Ramos (cell line): ENCODE measurements around the gene DCP1B.

Experiments used
- in situ Hi-C: fragments of 300-500 bp; cut with MboI; formaldehyde crosslinking; loops from one replicate; pipeline ENCODE4 v1.14.3; 2022; ENCODE audit warnings: low sequenced_read_pairs; ENCODE audit not compliant: unreplicated experiment

Gene DCP1B

DNA sequence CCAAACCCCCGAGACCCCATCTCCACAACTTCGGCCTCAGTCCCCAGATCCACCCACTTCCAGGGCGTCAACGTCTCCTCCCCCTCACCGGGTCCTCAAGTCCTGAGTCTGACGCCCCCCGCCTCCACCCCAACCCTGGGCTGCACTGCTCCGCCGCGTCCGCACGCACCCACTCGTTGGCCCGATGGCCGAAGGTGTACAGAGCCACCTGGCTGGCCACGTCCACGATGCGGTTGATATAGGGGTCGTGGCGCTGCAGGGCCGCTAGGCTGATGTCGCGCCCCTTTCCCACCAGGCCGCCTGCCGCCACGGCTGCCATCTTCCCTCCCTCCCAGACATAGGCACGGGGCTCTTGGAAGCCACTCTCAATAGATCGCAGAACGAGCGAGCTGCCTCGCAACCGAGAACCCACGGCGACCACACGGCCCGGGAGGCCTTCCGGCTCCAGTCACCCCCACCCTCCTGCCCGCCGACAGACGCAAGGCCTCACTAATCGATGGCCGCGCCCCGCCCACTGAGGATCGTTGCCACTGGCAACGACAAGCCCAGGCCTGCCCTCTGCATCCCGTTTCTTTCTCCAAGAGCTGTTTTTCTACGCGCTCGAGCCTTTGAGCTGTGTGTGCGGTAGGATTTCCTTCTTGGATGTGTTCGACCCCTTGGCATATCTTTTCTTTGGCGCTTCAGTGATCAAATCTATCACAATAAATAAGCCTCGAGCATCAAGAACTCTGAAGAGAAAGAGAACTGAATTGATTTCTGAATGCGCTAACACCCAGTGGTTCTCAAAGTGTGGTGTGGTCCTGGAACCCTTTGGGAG lies at the start of gene DCP1B:
Gene DCP1B, minus strand, starts transcription at position 345 of the 817 bp plus-strand sequence. Its CDS starts 26 bp downstream, at position 319.
- in situ Hi-C loops, result no loop called here

DNA sequence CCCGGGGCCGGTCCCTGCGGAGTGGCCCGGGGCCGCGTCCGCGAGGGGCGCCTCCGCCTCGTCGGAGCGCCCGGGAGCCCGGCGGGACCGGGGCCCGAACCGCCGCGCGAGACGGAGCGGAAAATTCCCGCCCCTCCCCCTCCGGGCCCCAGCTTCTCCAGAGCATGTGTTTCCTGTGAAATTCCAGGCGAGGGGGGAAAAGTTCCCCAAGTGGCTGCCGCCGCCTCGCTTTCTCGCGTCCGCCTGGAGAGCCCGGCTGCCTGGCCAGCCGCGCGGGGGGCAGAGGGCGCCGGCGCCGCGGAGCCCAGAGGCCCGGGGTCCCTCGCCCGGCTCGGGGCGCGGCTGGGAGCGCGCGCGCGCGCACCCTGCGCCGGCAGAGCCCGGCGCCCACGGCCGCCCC lies 49.4 kb upstream of the DCP1B start:
- in situ Hi-C loops, result loop anchor here (10.0 kb wide), 1 partner anchor 531 kb away; no protein-coding TSS in a partner anchor

GRCh38 chr12:2052826-2053678 lies 48.8 kb upstream of the DCP1B start, which contains the start of gene CACNA1C:
Gene CACNA1C, plus strand, starts transcription at chr12:2052987. Its CDS starts 576 bp downstream, at chr12:2053563.
- in situ Hi-C loops, result loop anchor here (10.0 kb wide), 1 partner anchor 532 kb away; no protein-coding TSS in a partner anchor

- in situ Hi-C loops, result loop anchor here (10.0 kb wide), 1 partner anchor 533 kb away; no protein-coding TSS in a partner anchor
These were observed 47.7 kb upstream of the DCP1B start for GRCh38 chr12:2051700-2052621.

DNA sequence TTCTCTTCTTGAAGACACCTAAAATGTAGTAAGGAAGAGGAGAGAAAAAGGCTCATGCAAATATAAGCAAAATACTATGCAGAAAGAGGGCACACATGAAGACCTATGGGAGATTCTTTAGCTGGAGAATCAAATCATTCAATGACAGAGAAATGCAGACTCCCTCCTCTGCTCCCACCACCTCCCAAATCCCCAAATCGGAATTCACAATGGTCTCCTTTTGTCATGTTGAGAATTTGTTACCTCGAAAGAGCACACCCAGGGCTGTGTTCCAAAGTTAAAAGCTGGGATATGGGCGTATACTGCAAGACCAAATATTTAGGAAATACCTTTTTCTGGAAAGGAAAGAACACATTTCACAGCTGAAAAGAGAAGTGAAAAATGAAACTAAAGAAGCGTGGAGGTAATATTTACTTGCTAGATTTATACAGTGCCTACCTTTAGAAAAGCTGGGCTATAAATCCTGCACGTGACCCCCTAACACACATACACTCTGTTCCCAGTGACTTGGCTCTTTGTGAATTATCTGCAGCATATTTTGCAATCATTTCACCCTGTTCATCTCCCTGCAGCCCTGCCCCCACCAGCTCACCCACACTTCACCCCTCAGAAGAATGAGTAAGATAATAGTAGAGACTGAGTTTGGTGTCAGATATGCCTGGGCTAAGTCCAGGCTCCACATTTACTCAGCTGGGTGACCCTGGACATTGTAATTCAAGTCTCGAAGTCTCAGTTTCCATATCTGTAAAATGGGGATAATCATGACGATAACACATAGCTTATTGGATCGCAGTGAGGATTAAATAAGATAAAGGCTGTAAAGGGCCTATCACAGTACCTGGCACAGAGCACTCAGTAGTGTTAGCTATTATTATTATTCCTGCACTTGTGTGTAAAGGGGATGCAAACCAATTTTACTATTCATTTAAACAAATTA lies 45.6 kb upstream of the DCP1B start:
- in situ Hi-C loops, result loop anchor here (10.0 kb wide), 1 partner anchor 535 kb away; no protein-coding TSS in a partner anchor

- in situ Hi-C loops, result no loop called here
These were observed 43.5 kb upstream of the DCP1B start for GRCh38 chr12:2047752-2048151.

GRCh38 chr12:2046957-2047356 lies 42.7 kb upstream of the DCP1B start:
- in situ Hi-C loops, result no loop called here

- in situ Hi-C loops, result no loop called here
These were observed 39.9 kb upstream of the DCP1B start for GRCh38 chr12:2044165-2044564.

DNA sequence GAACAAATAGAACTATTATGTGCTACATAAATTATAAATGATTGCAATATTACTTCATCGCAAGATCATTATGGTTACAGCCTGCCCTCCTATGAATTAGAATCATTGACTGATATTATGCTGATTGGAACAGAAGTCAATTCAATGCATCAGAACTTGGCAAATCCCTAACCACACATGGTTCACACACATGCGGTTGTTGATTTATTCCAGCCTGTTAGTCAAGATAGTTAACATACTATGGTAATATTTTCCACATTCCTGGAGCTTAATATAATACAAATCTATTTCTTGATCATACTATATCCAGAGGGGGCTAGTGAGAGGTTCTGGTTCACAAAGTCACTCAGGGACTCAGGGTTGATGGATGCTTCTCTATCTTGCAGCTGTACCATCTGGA lies 38.8 kb upstream of the DCP1B start:
- in situ Hi-C loops, result no loop called here

DNA sequence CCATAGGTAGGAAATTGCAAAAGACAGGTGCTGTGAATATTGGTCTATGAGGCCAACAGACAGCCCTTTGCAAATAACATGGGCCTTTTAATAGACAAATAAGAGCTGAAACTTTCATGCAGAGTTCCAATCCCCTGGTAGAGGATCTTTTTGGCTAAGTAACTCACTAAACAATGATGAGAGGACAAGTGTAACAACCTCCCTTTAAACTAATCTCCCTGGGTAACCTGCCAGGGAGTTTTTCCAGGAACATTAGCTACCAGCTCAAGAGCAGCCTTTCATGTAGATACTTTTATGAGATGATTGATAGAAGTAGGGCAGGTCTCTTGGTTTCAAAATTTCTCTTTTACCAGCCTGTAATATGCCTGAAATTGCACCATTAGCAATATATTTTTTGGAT lies 34.8 kb upstream of the DCP1B start:
- in situ Hi-C loops, result no loop called here

DNA sequence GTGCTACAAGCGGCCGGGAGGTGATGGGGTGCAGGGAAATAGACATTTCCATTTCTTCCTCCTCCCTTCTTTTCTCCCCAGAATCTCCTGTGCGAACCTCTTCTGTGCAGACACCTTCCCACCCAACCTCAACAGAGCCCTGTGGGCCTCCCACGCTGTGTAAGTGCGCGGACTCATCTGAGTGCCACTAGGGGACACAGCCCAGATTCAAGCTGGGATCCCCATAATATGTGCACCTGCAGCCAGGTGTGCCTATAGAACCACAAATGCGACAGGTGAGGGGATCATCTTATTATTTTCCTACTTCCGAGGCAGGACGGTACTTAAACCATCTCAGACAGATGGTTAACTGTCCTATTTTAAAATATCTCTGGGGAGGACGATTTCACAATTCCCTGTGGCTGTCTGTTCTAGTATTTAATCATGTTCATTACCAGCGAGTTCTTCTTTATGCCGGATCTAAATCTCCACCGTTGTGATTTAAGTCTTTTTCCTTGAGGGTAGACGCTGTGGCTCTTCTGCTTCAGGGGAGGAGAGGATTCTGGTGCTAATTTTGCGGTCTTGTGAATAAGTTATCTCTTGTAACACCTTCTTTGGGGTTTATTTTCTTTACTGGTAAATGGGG lies 31.3 kb upstream of the DCP1B start:
- in situ Hi-C loops, result no loop called here

GRCh38 chr12:2034633-2035430 lies 30.6 kb upstream of the DCP1B start:
- in situ Hi-C loops, result no loop called here

DNA sequence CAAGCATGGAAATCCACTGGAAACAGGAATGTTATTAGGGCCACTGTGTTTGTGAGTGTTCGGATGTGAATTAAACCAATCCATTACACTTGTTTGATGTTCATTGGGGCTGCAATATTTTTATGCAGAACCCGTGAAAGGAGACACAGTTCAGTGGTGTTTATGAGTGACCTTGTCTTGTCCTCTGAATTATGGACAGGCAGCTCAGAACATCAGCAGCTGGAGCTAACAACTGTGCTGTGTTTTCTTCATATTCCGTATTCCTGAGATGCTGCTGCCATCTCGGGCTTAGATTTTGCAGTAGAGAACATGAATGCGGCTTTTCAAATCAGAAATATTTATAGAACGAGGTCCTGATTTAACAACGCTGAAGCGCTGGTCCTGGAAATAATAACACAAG lies 28.2 kb upstream of the DCP1B start:
- in situ Hi-C loops, result no loop called here

DNA sequence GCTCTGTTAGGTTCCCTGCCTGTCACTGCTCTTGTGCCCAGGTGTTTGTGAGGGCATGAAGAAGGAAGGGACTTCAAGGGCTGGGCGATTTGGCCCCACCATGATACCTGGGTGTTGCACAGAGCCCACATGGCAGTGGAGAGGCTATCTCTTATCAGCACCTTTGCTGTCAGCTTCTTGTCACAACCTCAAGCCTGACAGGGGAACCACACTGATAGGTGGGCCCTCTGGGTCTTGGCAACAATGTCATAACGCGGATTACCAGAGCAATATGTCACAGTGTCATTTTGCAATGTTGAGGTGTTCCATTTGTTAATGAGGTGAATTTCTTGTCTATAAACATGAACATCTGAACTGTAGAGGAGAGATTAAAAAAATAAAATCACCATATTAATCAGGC lies 25.6 kb upstream of the DCP1B start:
- in situ Hi-C loops, result no loop called here

- in situ Hi-C loops, result no loop called here
These were observed 23.1 kb upstream of the DCP1B start for GRCh38 chr12:2027351-2027750.

- in situ Hi-C loops, result no loop called here
These were observed 19.1 kb upstream of the DCP1B start for GRCh38 chr12:2023365-2023764.

GRCh38 chr12:2020511-2020910 lies 16.3 kb upstream of the DCP1B start:
- in situ Hi-C loops, result no loop called here

- in situ Hi-C loops, result no loop called here
These were observed 14.9 kb upstream of the DCP1B start for GRCh38 chr12:2019126-2019525.
